CD4-positive, alpha-beta T cell treated with Interleukin-15 for 4 hours (primary cell): ENCODE data around the gene PRPF38B.
A peak's percentile ranks its signal among the peaks of the same experiment; 100 is the strongest.

Source experiments
- DNase-seq: peaks from one replicate; pipeline ENCODE4 v3.0.0-alpha.2; 2020; ENCODE audit warnings: low spot score

PRPF38B gene

DNA sequence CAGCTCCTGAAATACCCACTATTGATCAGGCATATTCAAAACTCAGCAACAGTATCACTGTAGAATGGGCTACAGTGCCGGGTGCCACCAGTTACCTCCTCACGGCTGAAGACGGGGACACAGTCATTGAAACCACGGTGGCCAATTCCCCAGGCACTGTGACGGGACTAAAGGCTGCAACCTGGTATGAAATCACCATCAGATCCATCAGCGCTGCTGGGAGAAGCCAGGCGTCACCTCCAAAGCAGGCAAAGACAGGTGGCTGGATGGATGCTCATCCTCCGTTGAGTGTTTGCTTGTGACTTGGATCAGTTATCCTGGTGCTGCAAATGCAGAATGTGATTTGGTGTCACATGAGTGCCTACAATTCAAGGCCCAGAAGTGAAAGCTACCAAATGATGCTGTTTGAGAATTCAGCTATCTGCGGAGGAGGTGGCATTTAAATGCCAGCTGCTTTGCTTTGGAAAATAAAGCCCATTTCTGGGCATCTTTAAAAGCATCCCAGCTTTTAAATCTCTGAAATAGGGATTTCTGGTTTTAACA, 25.7 kb downstream of the PRPF38B start:
- DNase-seq: no peak

GRCh38 chr1:108718927-108719655, 27.0 kb downstream of the PRPF38B start:
- no peak for DNase-seq

DNA sequence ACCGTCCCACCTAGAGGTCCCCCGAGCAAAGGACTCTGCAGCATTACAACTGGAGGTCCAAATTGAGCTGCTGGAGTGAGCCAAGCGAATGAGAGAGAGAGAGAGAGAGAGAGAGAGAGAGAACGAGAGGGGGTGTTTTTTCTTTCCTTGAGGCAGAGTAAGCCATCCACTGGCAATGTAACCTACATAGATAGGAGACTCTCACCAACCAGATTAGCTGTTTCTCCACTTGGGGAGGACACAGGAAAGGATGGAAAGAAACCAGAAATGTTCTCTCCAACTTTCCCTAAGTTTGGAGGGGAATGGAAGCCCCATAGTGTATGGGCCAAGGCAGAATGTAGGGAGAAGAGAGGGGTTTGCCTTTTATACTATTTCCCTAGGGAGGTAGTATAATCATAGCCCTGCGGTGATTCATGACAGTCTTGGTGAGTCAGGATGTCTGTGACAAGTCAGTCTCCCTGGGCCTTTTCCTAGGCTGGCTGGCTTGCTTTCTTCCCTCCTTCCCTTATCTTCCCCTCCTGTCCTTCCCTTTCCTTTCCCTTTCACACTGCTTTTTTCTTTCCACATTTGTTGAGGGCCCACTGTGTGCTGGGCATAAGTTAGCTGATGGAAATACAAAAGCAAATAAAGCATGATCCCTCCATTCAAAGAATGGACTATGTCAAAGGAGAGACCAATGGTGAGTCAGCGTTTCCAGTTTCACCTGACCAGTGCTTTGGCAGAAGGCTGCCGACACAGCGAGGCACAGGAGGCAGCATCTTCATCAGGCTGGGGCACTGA, 27.7 kb downstream of the PRPF38B start:
- DNase-seq: no peak

GRCh38 chr1:108722292-108722691, 30.2 kb downstream of the PRPF38B start:
- no peak for DNase-seq

GRCh38 chr1:108725906-108726305, 33.8 kb downstream of the PRPF38B start:
- DNase-seq: no peak

DNA sequence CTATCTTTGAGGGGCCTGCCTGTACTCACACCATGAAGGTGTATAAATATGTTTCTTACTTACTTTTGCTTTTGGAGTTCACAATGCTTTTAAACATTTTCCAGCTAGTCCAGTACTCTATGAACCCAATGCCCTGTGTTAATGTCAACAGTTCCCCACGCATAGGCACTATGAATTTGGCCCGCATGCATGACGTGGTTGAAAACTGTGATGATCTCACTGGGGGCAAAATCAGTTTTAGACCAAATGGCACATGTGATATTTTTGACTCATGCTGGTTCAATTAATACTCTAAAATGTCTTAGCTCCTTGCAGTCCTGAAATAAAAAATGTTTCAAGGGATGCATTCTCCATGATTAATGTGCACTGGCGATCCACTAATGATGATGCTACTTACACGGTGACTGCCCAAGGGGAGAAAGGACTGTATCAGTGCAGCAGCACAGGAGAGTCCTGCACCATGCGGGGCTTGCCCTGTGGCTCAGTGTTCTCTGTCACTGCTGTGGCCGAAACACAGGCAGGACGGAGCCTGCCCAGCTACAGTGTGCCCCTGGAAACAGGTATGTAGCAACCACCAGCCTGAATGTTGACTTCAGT, 36.3 kb downstream of the PRPF38B start:
- no peak for DNase-seq

DNA sequence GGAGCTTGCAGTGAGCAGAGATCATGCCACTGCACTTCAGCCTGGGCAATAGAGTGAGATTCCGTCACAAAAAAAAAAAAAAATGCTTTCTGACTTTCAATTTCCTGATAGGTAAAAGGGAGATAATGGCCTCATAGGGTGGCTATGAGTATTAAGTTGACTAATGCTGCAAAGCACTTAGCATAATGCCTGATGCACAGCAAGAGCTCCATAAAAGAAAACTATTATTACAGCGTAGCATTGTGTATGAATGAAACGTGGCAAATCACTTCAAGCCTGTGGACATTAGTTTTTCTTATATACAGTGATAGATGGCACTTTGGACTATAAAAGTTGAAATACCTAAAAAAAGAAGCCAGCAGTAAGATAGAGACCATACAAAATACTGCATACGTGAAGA, 37.4 kb downstream of the PRPF38B start:
- DNase-seq: no peak

DNA sequence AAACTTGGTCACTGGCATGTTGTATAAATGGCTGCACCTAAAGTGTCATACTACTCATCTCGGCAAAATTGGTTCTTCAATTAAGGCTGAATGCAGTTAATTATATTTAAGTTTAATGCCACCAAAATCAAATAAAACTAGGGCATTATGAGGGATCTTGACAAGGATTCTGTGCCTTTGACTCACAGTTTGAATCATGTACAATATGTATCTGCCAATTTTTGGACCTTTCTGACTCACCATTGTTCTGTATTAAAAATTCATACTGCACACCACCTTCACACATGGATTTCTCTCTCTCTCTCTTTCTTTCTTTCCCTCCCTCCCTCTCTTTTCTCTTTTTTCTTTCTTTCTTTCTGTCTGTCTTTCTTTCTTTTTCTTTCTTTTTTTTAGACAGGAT, 40.3 kb downstream of the PRPF38B start:
- no peak for DNase-seq

DNA sequence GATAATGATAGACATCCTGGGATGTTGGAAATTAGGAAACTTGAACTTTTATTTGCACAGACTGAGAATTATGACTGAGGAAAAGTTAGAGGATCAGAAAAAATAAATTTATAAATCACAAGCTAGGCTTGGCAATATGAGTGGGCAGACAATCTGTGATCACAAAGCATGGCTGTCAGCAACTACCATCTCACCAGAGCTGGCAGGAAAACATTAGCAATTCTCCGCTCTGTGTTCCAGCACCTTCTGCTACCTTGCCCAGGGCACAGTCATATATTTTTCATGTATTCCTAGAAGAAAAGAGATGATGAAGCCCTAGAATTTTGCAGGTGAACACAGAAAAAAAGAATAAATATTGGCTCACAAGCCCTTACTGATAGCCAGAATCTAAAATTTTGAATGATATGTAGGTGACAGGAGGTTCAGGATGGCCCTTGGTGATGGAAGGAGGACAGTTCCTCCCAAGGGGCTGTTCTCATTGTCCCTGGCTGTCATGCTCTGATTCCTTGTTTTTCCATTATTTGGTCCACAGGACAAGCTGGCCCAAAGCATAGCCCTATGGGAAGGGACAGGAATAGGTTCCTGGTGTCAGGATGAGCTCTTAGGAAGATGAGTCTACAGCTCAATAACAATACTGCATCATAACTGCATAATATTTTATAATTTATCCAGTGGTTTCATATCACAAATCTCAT, 42.2 kb downstream of the PRPF38B start:
- no peak for DNase-seq

- DNase-seq: no peak
These were observed 50.1 kb downstream of the PRPF38B start for GRCh38 chr1:108742253-108742652.

GRCh38 chr1:108745980-108746381, 53.9 kb downstream of the PRPF38B start:
- DNase-seq: no peak

GRCh38 chr1:108746382-108747170, 54.5 kb downstream of the PRPF38B start, which contains the start of gene STXBP3:
TSS of gene STXBP3 (plus strand) at chr1:108746674. CDS start at chr1:108746738, 64 bp downstream.
- DNase-seq: peak; percentile 99

- peak; percentile 39 for DNase-seq
These were observed 55.2 kb downstream of the PRPF38B start for GRCh38 chr1:108747171-108747850.

- no peak for DNase-seq
These were observed 55.8 kb downstream of the PRPF38B start for GRCh38 chr1:108747898-108748297.

DNA sequence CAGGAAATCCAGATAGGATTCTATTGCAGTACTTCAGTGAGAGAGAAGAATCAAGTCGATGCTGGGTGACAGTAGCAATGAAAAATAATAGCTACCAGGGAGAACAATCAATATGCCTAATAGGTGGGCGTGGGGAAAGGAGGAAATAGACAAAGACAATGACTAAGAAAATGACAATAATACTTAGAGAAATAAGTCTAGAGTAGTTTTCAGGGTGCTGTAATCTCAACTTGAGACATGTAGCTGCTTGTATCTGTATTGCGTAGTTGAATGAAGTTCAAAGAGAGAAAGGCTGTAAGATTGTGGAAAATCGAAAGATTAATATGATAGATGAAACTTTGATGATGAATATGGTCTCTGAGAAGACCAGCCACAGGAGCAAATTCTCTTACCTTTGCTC, 57.0 kb downstream of the PRPF38B start:
- no peak for DNase-seq

- no peak for DNase-seq
These were observed 58.5 kb downstream of the PRPF38B start for GRCh38 chr1:108750476-108751181.
